GM19328 (cell line): ENCODE results near the gene ANKRD18A.
"Not testable (repeated sequence)": the region's sequence is repeated elsewhere in the genome, so short reads cannot be mapped to it uniquely, and the experiment has no call there.

Experiments used
- ATAC-seq: cut with Tn5 transposase; IDR thresholded peaks from one replicate; pipeline ENCODE4 v1.9.1; 2021; ENCODE audit warnings: mild to moderate bottlenecking, moderate library complexity; ENCODE audit not compliant: unreplicated experiment

ANKRD18A gene

DNA sequence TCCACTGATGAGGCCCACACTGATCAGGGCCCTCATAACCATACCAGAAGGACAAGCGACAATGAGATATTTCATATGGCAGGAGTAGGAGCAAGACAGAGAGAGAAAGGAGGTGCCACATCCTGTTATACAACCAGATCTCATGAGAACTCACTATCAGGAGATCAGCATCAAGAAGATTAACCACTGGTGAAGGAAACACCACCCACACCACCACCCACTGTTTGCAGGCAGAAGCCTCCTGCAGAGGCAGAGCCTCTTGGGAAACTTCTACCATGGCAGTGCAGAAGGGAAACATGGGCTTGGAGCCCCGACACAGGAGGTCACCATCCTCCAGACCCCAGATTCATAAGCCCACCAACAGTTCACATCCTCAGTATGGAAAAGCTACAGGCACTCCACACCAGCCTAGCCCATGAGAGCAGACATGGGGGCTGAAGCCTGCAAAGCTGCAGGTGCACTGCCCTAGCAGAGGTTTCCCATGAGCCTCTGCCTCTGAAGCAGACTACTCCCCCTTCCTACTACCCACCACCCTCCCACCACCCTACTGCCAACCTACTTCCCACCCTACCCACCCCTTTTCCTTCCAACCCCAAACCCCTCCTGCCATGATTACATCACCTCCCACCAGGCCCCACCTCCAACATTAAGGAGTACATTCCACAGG, 73.8 kb downstream of the ANKRD18A start:
- not testable (repeated sequence) for ATAC-seq

DNA sequence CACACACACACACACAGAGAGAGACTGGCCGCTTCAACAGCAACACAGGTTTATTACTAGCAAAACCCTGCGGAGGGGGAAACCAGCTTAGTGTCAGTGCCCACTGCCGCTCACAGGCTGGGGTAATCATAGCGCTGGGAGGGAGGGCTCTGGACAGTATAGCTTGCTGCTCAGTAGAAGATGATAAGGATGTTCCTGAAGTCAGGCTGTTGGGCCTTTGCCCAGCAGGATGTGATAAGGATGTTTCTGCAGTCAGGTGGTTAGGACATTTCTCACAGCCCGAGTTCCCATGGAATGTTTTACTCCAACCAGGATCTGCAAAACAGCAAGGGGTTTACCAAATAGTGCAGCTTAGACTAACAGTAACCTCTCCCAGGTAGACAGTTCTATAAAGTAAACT, 79.9 kb downstream of the ANKRD18A start:
- not testable (repeated sequence) for ATAC-seq

DNA sequence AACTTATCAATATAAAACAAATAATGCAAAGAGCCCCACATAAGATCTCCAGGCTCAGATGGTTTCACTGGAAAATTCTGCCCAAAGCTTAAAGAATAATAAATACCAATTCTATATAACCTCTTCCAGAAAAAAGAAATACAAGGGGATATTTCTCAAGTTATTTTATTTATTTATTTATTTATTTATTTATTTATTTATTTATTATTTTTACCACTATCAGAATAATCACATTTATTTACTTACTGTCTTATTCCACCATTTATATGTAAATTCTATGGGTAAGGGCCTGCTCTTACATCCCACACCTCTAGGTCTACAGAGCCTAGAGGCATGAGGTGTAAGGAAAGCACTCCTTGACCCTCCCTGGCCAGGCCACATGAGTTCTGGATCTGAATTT, 91.1 kb downstream of the ANKRD18A start:
- ATAC-seq: no peak

DNA sequence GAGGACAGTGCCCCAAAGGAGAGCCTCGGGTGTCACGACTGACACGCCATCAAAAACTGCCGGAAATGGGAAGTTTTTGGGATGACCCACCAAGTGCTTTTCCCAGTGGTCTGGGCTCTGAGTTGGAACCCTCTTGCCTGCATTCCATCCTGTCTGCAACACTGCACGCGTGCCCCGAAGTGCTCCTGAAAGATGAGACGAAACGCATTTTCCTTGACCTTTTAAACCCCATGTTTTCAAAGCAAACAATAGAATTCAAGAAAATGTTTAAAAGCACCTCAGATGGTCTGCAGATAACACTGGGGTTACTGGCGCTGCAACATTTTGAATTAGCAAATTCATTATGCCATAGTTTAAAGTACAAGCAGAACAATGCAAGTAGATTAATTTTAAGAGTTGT, 92.9 kb downstream of the ANKRD18A start:
- no peak for ATAC-seq

DNA sequence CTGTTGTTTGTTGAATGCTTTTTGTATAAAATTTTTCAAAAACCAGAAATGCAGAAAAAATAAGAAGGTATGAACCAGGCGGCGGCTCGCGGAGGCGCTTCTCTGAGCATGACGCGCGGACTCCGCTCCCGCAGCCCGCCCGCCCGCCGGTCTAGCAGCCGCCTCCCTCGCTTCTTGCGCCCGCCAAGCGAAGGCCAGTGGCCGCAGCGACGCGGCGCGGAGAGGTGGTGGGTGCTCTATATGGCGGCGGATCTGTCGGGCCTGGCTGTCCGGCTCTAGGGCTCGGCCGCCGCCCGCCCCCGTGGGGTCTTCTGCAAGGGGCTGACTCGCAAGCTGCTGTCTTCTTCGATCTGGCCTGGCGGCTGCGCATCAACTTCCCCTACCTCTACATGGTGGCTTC, 93.8 kb downstream of the ANKRD18A start:
- no peak for ATAC-seq

DNA sequence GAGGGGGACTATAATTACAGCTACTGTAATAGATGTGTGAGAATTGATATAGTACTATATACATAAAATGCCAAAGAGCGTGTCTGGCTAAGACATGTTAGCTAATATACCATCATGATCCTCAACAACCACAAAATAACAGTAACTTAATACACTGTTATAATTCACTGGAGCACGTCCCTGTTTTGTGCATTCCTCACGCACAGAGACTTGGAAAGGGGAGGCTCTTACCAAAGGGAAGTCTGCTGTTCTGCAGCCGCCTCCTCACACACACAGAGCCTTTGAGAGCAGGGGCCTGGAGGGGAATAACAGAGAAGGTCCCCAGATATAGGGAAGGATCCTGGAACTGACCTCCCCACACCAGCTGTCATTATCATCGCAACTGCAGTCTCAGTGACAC, 97.3 kb downstream of the ANKRD18A start:
- no peak for ATAC-seq

DNA sequence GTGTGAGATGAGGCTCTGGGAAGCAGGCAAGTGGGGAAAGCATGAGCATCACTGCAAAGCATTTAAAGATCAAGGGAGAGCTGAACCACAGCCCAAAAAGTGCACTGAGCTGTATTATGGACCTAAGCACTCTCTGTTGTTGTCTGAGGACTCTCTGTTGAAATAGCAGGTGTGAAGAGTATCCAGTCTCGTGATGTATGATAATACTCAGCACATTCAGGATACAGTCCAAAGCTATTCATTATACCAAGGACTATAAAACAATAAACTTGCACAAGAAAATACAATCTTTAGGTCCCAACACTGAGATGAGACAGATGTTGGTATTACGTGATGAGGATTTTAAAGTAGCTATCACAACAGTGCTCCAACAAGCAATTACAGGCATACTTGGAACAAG, 98.6 kb downstream of the ANKRD18A start:
- no peak for ATAC-seq
